Neural cell (in vitro differentiated cells): Measurements from ENCODE around the gene MPDU1. TPM values are rescaled to one million over a fixed set of nuclear protein-coding genes. Genes with fewer than 3 reads are reported as not detected.

ENCODE experiments used
- H2AFZ ChIP-seq: fragments of 200-600, 300-800 bp; sonication (generic), shearing (Covaris generic); 2 replicates; pipeline ENCODE4 v1.6.0; 2014; ENCODE audit warnings: low read depth, mild to moderate bottlenecking, antibody characterized with exemption, low read length, moderate library complexity
- H3F3A ChIP-seq: fragments of 200-600 bp; shearing (Covaris generic); 2 replicates; pipeline ENCODE4 v1.6.1; 2016; ENCODE audit warnings: mild to moderate bottlenecking, moderate library complexity, mixed read lengths, antibody characterized with exemption, low read length; ENCODE audit not compliant: insufficient read depth, poor library complexity, severe bottlenecking
- H3K27ac ChIP-seq: fragments of 200-600, 300-800 bp; sonication (generic), shearing (Covaris generic); 2 replicates; pipeline ENCODE4 v1.5.1; 2014; ENCODE audit warnings: mild to moderate bottlenecking, low read length, moderate library complexity
- H3K27me3 ChIP-seq: fragments of 300-800, 200-600 bp; sonication (generic), shearing (Covaris generic); 2 replicates; pipeline ENCODE4 v1.6.0; 2014; ENCODE audit warnings: mild to moderate bottlenecking, low read depth, low read length, moderate library complexity; ENCODE audit not compliant: insufficient read depth
- H3K36me3 ChIP-seq: fragments of 300-800, 200-600 bp; sonication (generic), shearing (Covaris generic); 2 replicates; pipeline ENCODE4 v1.5.1; 2014; ENCODE audit warnings: mild to moderate bottlenecking, antibody characterized with exemption, low read length, moderate library complexity; ENCODE audit not compliant: insufficient read depth
- H3K4me2 ChIP-seq: fragments of 300-800, 200-600 bp; sonication (generic), shearing (Covaris generic); 2 replicates; pipeline ENCODE4 v1.6.0; 2014; ENCODE audit warnings: mild to moderate bottlenecking, low read length
- H3K4me3 ChIP-seq: fragments of 300-800, 200-600 bp; sonication (generic), shearing (Covaris generic); 2 replicates; pipeline ENCODE4 v1.5.1; 2014; ENCODE audit warnings: mild to moderate bottlenecking, low read length, moderate library complexity
- H3K79me2 ChIP-seq: fragments of 200-600 bp; shearing (Covaris generic); replicated peaks from 2 replicates; pipeline ENCODE4 v1.6.0; 2014; ENCODE audit warnings: mild to moderate bottlenecking, low read length, moderate library complexity; ENCODE audit not compliant: insufficient read depth
- H3K9ac ChIP-seq: fragments of 300-800, 200-600 bp; sonication (generic), shearing (Covaris generic); 2 replicates; pipeline ENCODE4 v1.6.1; 2016; ENCODE audit warnings: mild to moderate bottlenecking, low read length, mixed read lengths
- H3K9me2 ChIP-seq: fragments of 200-600 bp; shearing (Covaris generic); 2 replicates; pipeline ENCODE4 v1.6.1; 2016; ENCODE audit warnings: mild to moderate bottlenecking, low read length, mixed read lengths; ENCODE audit not compliant: insufficient read depth
- H3K9me3 ChIP-seq: fragments of 200-600, 300-800 bp; sonication (generic), shearing (Covaris generic); 2 replicates; pipeline ENCODE4 v1.6.1; 2016; ENCODE audit warnings: mild to moderate bottlenecking, mixed run types, low read length, moderate library complexity, mixed read lengths
- H4K20me1 ChIP-seq: fragments of 200-600 bp; shearing (Covaris generic); 2 replicates; pipeline ENCODE4 v1.6.1; 2016; ENCODE audit warnings: mild to moderate bottlenecking, mixed run types; ENCODE audit not compliant: insufficient read depth
- CTCF ChIP-seq: fragments of 450-650 bp; IDR thresholded peaks from 2 replicates; pipeline ENCODE4 v1.5.1; 2014; ENCODE audit warnings: antibody characterized with exemption, mild to moderate bottlenecking, moderate library complexity; ENCODE audit not compliant: poor library complexity, severe bottlenecking
- EP300 ChIP-seq: fragments of 450-650 bp; conservative IDR thresholded peaks from 2 replicates; pipeline ENCODE4 v1.6.1; 2014; ENCODE audit warnings: antibody characterized with exemption, mild to moderate bottlenecking, moderate library complexity; ENCODE audit not compliant: poor library complexity, severe bottlenecking
- EZH2 ChIP-seq: fragments of 200-600, 300-800 bp; shearing (Covaris generic), sonication (generic); IDR thresholded peaks from 2 replicates; pipeline ENCODE4 v1.6.1; 2014; ENCODE audit warnings: antibody characterized with exemption, low read length, borderline replicate concordance, mild to moderate bottlenecking; ENCODE audit not compliant: insufficient read depth, poor library complexity, severe bottlenecking
- MXI1 ChIP-seq: fragments of 450-650 bp; conservative IDR thresholded peaks from 2 replicates; pipeline ENCODE4 v1.6.1; 2014; ENCODE audit warnings: antibody characterized with exemption, mild to moderate bottlenecking; ENCODE audit not compliant: poor library complexity, severe bottlenecking
- POLR2AphosphoS5 ChIP-seq: IDR thresholded peaks from 2 replicates; pipeline ENCODE4 v1.6.1; 2012
- RAD21 ChIP-seq: fragments of 450-650 bp; conservative IDR thresholded peaks from 2 replicates; pipeline ENCODE4 v1.6.1; 2014; ENCODE audit warnings: antibody characterized with exemption, mild to moderate bottlenecking, moderate library complexity
- REST ChIP-seq: IDR thresholded peaks from 2 replicates; pipeline ENCODE4 v1.6.1; 2012; ENCODE audit warnings: borderline replicate concordance
- SMC3 ChIP-seq: fragments of 450-650 bp; conservative IDR thresholded peaks from 2 replicates; pipeline ENCODE4 v1.6.1; 2014; ENCODE audit warnings: antibody characterized with exemption, mild to moderate bottlenecking, moderate library complexity; ENCODE audit not compliant: poor library complexity
- TAF1 ChIP-seq: IDR thresholded peaks from 2 replicates; pipeline ENCODE4 v1.6.1; 2012; ENCODE audit warnings: low read depth
- polyA plus RNA-seq: library from polyadenylated mRNA; depleted of rRNA; stranded (reverse); fragments of >200 nt; gene quantifications from 2 replicates; pipeline ENCODE4 v1.2.3, GENCODE V29; 2014

Gene MPDU1
- polyA plus RNA-seq, 1 donor from 2014 or later: 110 TPM

GRCh38 chr17:7549401-7550055 lies 34.1 kb upstream of the MPDU1 start:
- no peak overlapping the region for H3K27ac ChIP-seq

GRCh38 chr17:7550344-7550743 lies 33.3 kb upstream of the MPDU1 start:
- Histone ChIP-seq H3F3A (no peaks in the 10 kb centered on the region), H3K27ac (no peak overlapping the region), H3K36me3 (no peaks in the 10 kb centered on the region), H3K9ac (no peak overlapping the region), H2AFZ (no peak overlapping the region), H3K79me2 (no peaks in the 10 kb centered on the region), H3K4me2 (no peak overlapping the region), H3K9me3 (no peaks in the 10 kb centered on the region), H3K9me2 (no peaks in the 10 kb centered on the region), H4K20me1 (no peaks in the 10 kb centered on the region), H3K27me3 (peaks cover 22% of the 10 kb centered on the region), H3K4me3 (no peak overlapping the region)
- no peak for TF ChIP-seq POLR2AphosphoS5
- TF ChIP-seq TAF1: no peak
- no peak for TF ChIP-seq EP300
- no peak for TF ChIP-seq REST
- TF ChIP-seq MXI1: no peak
- TF ChIP-seq CTCF: no peak

More at GRCh38 chr17:7549401-7550055, 34.1 kb upstream of the MPDU1 start:
- no peak overlapping the region for H3K4me3 ChIP-seq
- TF ChIP-seq EP300 (no peak), POLR2AphosphoS5 (no peak), SMC3 (no peak), RAD21 (no peak), TAF1 (no peak), EZH2 (no peak), CTCF (no peak), REST (no peak), MXI1 (no peak)
- no peak overlapping the region for H2AFZ ChIP-seq
- H4K20me1 ChIP-seq: no peaks in the 10 kb centered on the region
- no peaks in the 10 kb centered on the region for H3K79me2 ChIP-seq
- no peak overlapping the region for H3K9ac ChIP-seq
- H3K4me2 ChIP-seq: no peak overlapping the region
- H3K9me2 ChIP-seq: no peaks in the 10 kb centered on the region
- H3K36me3 ChIP-seq: no peaks in the 10 kb centered on the region
- H3F3A ChIP-seq: no peaks in the 10 kb centered on the region
- H3K27me3 ChIP-seq: peaks cover 22% of the 10 kb centered on the region
- no peaks in the 10 kb centered on the region for H3K9me3 ChIP-seq
